Hematopoietic multipotent progenitor cell (in vitro differentiated cells): Measurements from ENCODE around the gene GNG12. TPM values are rescaled to one million over a fixed set of nuclear protein-coding genes. Genes with fewer than 3 reads are reported as not detected.
"Not testable (repeated sequence)": the region's sequence is repeated elsewhere in the genome, so short reads cannot be mapped to it uniquely, and the experiment has no call there.

ENCODE experiments used
- DNase-seq, 3 donors: peaks; one replicate each; pipeline ENCODE4 v3.0.0-alpha.2; 2011 to 2015; ENCODE audit warnings: low read depth in 2 of 3, low spot score in 2 of 3
- total RNA-seq: library from RNA; depleted of rRNA; stranded (reverse); fragments of >200 nt; gene quantifications from one replicate; pipeline ENCODE4 v1.2.3, GENCODE V29; 2012

GNG12 gene
- total RNA-seq, 1 donor, result under 0.01 TPM

- no peak for DNase-seq
These were observed 96.5 kb downstream of the GNG12 start for GRCh38 chr1:67736750-67737149.

DNA sequence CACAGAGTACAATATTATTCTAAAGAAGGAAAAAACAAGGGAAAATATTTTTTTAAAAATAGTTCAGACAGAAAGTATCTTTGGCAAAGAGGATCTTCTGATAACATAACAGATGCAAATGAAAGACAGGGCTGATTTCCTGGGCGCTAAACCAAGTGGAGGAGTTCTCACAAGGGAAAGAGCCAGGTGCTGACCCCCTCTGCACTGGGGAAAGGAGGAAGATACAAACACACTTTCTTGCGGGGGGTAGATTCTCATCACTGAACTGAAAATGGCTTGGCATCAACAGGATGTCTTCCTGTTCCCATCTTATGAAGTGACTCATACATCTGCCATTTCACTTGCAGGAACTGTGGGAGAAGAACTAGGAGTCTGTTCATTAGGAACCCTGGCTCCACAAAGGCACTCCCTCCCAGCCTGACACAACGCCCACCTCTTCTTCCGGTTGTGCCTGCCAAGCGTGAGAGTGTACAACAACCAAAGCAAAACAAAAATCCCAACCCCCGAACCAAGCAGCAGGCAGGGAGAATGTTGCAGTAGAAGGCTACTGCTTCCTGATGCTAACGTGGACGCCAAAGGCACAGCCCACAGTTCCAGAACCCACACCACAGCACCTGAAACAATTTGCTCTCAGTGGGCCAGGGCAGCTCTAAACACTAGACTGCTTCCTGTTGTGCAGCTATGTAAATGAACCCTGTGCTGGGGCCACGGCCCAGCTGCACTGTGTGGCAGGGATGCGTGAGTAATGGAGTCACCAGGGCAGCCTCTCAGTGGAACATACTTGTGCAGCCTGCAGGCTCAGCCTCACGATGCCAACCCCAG is 97.2 kb downstream of the GNG12 start:
- DNase-seq, result peak in 1 of 3 donors; percentile 39

GRCh38 chr1:67735206-67735605 is 98.1 kb downstream of the GNG12 start:
- no peak for DNase-seq

- DNase-seq, result no peak
These were observed 99.0 kb downstream of the GNG12 start for GRCh38 chr1:67734323-67734690.

DNA sequence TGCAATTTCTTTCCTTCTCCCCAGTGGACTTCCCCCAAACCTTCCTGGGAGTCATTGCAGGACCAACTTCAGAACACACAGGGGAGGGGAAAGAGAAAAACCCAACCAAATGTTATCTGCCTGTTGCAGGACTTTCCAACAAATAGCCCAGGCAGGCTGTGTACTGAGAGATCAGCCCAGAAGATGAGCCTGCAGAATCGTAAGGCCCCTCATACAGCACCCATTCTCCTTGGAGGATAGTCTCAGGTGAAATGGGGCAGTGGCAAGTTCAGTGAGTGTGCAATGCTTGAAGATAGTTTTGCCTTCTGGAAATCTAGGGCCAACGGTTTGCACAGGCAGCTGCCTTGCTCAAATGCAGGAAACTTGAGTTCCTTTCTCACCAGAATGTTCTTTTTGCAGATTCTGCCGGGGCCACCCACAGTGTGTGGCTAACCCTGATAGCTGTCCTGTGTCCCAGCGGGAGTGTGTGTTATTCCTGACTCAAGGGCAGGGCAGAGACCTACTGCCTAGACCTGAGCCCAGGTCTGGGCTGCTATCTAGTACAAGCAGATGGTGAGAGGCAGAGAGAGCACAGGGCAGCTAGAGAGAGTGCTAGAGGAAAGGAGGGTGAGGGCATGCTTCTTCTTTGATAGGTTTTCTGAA is 99.5 kb downstream of the GNG12 start:
- peak in 1 of 3 donors; percentile 32 for DNase-seq

DNA sequence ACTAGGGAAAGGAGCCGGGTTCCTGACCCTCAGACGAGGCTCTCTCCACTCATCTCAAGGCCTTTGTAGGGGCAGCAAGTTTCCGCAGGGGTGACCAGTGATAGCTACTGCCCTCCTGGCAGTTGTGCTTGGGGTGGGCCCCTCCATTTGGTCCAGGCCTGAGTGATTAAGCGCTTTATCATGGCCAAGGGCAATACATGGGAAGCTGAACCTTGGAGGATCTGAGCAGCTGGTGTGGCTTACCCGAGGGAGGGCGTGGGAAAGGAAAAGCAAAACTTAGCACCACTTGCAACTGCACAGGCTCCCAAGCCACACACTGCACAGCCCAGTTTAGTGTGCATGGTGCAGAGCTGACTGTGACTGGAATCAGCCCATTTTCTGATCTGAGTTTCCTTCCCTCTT is 100.5 kb downstream of the GNG12 start:
- DNase-seq, result no peak

DNA sequence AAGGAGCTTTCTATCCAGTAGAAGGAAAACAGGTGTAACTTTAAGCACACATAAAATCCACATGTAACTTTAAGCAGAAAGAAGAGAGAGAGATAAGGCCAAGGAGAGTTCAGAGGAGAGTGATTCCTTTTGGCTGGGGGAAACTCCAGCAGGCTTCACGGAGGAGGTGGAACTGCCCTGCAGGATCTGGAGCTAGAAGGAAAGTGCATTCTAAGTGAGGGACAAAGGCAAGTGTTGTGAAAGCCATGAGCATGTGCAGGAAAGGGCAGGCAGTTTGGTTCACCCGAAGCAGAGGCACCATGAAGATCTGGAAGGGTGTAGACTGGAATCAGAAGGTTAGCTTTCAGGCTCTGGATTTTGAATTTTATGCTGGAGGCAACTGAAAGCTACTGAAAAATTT is 101.9 kb downstream of the GNG12 start:
- DNase-seq, result no peak

DNA sequence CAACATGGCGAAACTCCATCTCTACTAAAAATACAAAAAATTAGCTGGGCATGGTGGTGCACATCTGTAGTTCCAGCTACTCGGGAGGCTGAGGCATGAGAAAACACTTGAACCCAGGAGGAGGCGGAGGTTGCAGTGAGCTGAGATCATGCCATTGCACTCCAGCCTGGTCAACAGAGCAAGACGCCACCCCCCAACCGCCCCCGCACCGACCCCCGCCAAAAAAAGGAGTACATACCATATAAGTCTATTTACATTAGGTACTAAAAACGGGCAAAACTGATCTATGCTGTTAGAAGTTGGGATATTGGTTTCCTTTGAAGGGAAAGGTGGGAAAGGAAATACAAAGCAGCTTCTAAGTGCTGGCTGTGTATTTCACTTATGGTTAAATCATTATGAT is 103.0 kb downstream of the GNG12 start:
- not testable (repeated sequence) for DNase-seq

DNA sequence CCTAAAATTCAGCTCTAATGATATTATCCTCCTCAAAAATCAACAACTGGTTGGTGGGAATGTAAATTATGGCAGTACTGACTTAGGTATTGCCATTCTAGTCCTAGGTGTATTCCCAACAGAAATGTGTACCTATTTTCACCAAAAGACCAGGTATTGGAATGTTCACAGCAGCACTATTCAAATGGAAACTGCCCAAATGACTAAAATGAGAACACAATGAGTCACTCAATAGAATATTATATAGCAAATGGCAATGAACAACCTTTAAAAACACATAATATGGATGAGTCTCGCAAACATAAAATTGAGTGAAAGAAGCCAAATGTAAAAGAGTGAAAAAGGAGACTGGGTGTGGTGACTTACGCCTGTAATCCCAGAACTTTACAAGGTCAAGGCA is 103.4 kb downstream of the GNG12 start:
- DNase-seq, result no peak

- DNase-seq, result no peak
These were observed 107.0 kb downstream of the GNG12 start for GRCh38 chr1:67726224-67726623.

DNA sequence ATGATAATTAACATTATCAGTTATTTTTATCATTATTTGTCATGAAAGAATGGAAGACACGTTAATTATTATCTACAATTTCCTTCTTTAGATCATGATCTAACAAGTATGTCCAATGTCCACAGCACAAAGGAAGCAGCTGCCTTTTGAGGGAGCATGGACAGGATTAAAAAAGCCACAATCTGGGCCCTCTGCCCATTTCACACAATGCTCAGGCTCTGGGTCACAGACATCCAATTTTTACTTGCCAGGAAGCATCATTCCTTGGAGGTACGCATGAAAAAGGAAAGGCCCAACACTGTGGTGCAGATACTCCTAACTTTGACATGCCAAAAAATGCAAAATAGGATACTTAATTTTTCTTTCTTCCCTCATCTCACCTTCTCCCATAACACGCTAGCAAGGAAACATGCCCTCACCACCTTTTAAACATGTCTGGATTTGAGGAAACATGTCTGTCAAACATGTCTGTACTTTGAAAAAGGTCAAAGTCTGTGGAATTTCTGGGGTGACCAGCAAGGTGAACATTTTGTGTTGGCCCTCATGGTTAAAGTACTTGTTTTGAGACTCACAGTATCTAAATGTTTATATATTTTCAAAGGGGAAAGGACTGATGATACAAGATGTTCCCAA is 108.2 kb downstream of the GNG12 start:
- peak in 1 of 3 donors; percentile 63 for DNase-seq

DNA sequence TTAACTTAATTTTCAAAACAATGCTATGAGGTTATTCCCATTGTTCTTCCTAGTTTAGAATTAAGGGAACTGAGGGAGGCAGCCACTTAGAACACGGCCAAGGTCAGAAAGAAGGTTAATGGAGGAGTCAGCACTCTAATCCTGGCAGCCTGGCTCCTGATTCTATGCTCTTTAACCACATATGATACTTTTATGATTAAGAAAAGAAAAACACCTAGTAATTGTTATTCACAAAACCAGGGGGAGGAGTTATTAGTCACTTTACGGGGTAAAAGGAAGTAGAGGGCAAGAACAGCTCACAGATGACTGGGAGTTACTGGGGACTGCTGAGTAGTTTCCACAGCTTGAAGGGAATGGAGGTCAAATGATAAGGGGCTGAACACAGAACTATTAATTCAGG is 109.6 kb downstream of the GNG12 start:
- DNase-seq, result peak in 2 of 3 donors; percentile 41 to 45

DNA sequence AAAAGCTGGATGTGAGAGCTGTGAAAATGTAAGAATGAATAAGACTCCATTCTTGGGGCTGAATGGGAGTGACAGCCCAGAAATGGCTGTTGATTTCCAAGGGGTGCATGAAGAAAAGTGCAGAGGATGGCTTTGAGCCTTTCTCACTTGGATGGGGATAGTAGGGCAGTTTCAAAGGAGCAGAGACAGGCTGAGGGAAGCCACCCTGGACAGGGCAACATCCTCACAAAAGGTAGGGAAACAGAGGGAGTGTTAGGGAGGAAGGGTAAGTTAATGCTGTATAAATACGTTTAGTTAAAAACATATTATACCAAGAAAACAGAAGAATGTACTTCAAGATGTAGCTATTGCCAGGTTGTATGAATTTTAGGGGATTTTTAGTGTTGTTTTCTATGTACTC is 110.1 kb downstream of the GNG12 start:
- no peak for DNase-seq

GRCh38 chr1:67722292-67722944 is 110.8 kb downstream of the GNG12 start:
- DNase-seq, result no peak

DNA sequence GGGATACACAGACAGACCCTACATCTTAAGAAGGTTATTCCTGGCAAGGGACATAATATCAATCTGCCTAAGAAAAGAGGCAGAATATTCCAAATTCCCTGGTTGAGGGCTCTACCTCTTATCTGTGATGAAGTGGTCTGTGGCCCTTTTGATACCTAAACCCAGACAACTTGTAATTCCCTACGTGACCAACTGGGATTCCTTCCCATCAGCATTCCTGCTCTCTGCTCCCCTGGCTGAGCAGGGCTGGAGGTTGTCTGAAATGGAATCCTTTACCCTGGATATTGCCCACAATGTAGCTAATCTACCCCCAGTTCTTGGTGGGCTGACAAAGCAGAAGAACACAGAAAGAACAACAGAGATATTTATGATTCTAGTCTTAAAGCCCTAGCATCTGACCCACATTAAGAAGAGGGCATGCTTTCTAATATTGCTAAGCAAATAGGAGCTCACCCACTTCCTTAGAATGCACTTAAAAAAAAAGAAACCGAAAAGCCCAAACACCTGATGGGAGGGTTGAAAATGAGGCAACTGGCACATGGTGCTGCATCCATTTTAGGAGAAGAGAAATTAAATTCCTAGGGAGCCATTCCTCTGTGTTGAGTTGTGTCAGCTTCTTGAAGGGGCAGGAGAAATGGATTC is 111.5 kb downstream of the GNG12 start:
- no peak for DNase-seq

- no peak for DNase-seq
These were observed 112.2 kb downstream of the GNG12 start for GRCh38 chr1:67721112-67721511.

- DNase-seq, result peak in 1 of 3 donors; percentile 60
These were observed 113.7 kb downstream of the GNG12 start for GRCh38 chr1:67719329-67720196.

DNA sequence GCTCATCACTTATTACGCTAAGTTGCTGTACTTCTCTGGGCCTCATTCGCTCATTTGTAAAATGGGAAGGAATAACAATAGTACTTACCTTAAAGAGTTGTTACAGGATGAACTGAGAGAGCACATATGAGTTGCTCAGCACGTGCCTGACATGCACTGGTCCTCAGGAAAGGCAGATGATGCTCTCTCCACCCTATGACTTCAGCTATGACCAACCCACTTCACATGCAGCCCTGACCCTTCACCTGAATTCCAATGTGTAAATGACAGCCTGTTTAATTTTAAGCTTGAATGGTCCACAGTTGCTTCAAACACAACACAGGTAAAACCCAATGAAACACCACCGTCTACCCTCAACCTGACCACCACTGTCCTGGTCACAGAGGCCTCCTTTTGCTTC is 115.4 kb downstream of the GNG12 start:
- DNase-seq, result no peak

GRCh38 chr1:67716800-67717199 is 116.5 kb downstream of the GNG12 start:
- DNase-seq, result no peak

DNA sequence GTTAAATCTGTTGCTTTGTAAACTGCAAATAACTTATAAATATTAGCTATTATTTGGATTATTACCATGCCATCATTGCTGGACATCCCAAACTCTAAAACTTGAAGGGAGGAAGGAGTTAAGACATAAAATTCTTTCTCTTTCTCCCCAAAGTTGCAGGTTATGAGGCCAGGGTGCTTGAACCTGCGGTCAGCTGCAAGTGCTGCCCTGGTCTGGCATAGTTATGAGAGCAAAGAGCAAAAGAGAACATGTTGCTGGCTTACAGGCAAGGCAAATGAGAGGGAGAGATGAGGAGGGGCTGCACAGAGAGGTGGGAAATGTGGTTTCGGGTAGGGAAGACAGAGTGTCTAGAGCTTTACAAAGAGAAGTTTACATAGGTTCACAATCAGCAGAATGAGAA is 117.4 kb downstream of the GNG12 start:
- no peak for DNase-seq
